Esophagus muscularis mucosa (tissue), 4 donors: ENCODE measurements around the gene B3GLCT.

Source experiments
- EP300 ChIP-seq: sonication (generic); formaldehyde crosslinking; IDR thresholded peaks from one replicate; pipeline ENCODE4 v1.6.1; 2017; ENCODE audit warnings: antibody characterized with exemption
- POLR2A ChIP-seq: fragments of 450-650 bp; IDR thresholded peaks from one replicate; pipeline ENCODE4 v1.6.1; 2017; ENCODE audit warnings: antibody characterized with exemption, moderate library complexity, mild to moderate bottlenecking, low read depth
- POLR2AphosphoS5 ChIP-seq, 2 donors: sonication (generic); formaldehyde crosslinking; IDR thresholded peaks; one replicate each; pipeline ENCODE4 v1.6.1; 2017; ENCODE audit warnings: antibody characterized with exemption in 2 of 2
- TF ChIP-seq, protein P1 (sequence below), 3 experiments: fragments of 200-600 bp in 2 of 3; fragments of 450-650 bp in 1 of 3; sonication (generic) in 2 of 3; IDR thresholded peaks; one replicate each; pipeline ENCODE4 v1.5.1; 2017 to 2019; ENCODE audit warnings: antibody characterized with exemption in 3 of 3, mild to moderate bottlenecking in 2 of 3, moderate library complexity in 1 of 3

DNA sequence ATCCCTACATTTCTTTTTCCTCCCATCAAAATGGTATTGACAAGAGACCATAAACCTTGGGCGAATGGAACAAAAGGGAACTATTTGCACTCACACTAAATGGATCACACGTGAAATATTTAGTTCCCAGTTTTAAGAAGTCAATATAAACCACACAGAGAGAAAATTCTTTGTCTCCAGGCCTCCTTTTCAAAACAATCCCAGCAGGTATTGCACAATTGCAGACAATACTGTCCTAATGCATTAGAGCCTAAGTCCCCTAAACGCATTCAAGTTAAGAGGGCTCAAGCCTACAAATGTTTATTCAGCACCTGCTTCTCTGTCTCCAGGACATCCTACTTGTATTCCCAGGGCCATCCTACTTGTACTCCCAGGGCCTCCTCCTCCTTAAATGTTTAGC, 1.3 kb upstream of the B3GLCT start:
- TF ChIP-seq, protein P1, sequence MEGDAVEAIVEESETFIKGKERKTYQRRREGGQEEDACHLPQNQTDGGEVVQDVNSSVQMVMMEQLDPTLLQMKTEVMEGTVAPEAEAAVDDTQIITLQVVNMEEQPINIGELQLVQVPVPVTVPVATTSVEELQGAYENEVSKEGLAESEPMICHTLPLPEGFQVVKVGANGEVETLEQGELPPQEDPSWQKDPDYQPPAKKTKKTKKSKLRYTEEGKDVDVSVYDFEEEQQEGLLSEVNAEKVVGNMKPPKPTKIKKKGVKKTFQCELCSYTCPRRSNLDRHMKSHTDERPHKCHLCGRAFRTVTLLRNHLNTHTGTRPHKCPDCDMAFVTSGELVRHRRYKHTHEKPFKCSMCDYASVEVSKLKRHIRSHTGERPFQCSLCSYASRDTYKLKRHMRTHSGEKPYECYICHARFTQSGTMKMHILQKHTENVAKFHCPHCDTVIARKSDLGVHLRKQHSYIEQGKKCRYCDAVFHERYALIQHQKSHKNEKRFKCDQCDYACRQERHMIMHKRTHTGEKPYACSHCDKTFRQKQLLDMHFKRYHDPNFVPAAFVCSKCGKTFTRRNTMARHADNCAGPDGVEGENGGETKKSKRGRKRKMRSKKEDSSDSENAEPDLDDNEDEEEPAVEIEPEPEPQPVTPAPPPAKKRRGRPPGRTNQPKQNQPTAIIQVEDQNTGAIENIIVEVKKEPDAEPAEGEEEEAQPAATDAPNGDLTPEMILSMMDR (IDR thresholded peaks at IDR 0.05) = no peak
- TF ChIP-seq POLR2A (no peak), EP300 (no peak), POLR2AphosphoS5 (IDR thresholded peaks at IDR 0.05) (no peak)
